HG03025 (cell line): Measurements from ENCODE around the gene QPCT.
"Not testable (repeated sequence)": the region's sequence is repeated elsewhere in the genome, so short reads cannot be mapped to it uniquely, and the experiment has no call there.

ENCODE experiments used
- ATAC-seq: cut with Tn5 transposase; IDR thresholded peaks from one replicate; pipeline ENCODE4 v1.9.1; 2021; ENCODE audit warnings: mild to moderate bottlenecking, moderate library complexity; ENCODE audit not compliant: unreplicated experiment, low FRiP score

The QPCT gene

DNA sequence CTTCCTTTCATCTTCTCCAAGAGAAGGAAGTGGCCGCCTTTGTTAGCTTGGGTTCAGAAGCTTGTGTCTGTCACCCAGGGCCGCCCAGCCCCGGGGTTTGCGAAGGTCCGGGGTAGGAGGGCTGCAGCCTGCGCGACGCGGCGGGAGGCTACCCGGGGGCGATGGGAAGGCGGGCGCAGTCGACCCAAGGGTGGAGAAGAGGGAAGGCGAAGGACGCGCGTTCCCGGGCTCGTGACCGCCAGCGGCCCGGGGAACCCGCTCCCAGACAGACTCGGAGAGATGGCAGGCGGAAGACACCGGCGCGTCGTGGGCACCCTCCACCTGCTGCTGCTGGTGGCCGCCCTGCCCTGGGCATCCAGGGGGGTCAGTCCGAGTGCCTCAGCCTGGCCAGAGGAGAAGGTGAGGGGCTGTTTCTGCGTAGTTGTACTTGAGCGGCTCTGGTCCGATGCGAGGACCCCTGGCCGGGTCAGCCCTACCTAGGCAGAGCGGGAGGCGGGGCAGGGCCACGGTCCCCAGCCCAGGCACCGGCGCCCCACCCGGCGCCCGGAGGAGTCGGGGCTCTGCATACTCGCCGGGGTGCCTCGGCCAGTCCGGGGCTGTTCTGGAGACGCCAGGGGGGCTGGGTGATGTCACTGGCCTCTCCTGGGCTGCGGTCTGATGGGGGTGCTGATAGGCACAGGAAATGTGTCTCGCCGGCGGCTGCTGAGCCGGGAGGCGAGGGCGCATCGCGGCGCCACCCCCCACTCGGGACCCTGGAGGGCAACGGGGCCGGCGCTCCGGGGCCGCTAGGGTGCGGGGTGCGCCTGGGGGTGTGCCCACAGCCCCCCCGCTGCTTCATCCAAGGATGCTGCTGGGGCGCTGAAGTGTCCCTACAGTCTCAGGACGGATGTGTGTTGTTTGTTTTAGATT lies at the start of gene QPCT:
Gene QPCT, plus strand, starts transcription at position 178 of the 909 bp plus-strand sequence. Its CDS starts 102 bp downstream, at position 280.
- no peak for ATAC-seq

DNA sequence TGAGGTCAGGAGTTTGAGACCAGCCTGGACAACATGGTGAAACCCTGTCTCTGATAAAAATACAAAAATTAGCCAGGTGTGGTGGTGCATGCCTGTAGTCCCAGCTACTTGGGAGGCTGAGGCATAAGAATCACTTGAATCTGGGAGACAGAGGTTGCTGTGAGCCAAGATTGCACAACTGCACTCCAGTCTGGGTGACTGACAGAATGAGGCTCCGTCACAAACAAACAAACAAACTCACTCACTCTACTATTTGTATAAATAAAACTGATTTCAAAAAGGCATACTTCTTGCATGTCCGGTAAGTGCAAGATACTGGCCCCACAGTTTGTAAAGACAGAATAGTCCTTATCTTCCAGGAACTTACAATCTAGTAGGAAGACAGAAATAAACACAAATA lies 49.6 kb upstream of the QPCT start:
- ATAC-seq: not testable (repeated sequence)

DNA sequence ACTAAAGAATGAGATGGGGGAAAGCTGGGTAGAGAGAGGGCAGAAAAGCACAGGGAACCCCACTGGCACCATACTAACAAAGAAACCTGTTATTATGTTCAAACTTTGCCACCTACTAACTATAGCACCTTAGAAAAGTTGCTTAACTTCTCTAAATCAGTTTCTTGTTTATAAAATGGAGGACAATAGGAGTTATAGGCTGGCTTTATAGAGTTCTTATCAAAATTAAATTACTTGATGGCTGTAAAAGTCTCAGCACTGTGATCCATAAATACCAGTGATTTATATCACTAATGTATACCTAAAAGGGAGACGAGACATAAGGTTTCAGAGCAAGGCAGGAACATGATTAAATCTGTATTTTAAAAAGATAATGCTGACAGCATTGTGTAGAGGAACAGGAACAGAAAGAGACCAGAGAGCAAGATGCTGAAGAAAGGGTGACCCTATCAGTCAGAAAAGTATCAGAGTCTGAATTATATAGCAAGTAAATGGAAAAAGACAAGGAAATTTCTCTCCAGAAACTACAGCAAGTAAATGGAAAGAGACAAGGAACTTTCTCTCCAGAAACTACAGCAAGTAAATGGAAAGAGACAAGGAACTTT lies 48.9 kb upstream of the QPCT start:
- ATAC-seq: no peak

DNA sequence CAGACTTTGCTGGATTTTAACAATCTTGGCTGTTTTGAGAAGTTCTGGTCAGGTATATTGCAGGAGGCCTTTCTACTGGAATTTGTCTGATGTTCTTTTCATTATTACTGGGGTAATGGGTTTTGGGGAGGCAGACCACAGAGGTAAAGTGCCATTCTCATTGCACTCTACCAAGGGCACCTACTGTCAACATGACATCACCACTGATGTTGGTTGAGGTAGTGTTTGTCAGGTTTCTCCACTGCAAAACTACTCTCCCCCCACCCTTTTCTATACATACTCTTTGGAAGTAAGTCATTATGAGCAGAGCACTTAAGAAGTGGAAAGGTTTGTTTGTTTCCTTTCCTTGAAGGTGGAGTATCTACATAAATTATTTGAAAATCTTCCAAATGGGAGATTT lies 46.8 kb upstream of the QPCT start:
- ATAC-seq: no peak

DNA sequence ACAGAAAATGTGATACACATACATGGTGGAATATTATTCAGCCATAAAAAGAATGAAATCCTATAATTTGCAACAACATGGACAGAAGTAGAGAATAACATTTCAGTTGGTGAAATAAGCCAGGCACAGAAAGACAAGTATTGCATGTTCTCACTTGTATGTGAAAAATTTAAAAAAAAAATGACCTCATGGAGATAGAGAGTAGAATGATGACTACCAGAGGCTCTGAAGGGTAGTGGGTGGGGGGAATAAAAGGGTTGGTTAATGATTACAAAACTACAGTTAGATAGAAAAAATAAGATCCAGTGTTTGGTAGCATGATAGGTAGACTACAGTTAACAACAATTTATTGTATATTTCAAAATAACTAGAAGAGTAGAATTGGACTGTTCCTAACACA lies 44.3 kb upstream of the QPCT start:
- ATAC-seq: no peak

DNA sequence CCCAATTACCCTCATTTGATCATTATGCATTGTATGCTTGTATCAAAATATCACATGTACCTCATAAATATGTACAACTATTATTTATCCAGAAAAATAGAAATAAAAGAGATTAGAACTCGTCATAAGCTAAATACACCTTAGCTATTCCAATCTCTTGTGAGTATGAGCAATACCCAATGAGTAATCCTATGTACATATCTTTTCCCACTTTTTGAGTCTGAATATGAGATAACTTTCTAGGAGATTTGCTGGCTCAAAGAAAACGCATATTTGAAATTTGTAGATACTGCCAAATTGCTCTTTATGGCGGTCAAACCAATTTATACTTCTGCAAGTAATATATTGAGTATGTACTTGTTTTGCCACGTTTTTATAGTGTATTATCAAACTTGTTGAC lies 43.9 kb upstream of the QPCT start:
- ATAC-seq: no peak

DNA sequence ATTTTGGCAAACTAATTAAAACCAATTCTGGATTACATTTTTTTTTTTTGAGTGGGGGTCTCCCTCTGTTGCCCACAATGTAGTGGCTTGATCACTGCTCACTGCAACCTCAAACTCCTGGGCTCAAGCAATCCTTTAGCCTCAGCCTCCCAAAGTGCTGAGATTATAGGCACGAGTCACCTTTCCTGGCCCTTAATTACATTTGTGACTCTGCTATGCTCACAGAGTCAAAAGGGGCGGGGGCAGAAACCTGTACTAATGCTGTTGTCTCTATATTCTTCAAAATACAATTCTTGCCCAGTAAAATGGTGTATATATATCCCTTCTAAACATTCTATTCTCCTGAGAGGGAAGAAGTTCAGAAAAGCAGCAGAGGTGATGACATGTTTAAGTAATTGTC lies 43.0 kb upstream of the QPCT start:
- ATAC-seq: no peak

DNA sequence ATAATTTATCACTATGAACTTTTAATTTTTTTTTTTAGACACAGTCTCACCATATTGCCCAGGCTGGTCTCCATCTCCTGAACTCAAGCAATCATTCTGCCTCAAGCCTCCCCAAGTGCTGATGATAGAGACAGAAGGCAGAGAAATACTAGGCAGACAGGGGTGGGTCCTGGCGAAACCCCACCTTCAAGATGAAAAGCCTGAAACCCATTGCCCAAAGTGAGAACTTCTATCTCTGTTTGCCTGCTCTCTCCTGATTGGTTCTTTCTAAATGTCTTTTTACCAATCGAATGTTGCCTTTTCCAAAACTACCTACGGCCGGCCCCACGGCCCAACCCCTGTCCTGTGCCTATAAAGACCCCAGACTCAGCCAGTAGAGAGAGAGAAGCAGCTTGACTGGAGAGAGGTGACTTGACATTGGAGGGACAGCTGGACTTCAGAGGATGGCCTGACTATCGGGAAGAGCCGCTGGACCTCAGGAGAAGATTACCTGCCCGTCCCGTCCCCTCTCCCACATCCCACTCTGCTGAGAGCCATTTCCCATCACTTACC lies 41.7 kb upstream of the QPCT start:
- ATAC-seq: no peak

DNA sequence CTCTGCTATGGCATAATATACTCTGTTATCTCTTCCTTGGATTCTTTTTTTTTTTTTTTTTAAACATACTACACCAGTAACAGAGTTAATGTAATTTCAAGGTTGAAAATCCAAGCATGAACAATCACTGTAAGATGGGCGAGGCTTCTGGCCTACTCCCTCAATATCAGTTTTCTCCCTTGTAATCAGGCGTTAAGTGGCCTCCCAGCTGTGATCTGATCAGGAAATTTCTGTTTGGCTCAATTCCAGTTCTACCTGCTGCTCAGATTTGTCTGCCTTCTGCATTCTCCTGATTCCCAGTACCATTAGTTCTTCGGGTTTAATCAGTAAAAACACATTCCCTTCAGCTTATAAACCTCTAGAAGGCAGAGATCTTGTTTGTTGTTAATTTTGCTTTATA lies 38.4 kb upstream of the QPCT start:
- no peak for ATAC-seq

DNA sequence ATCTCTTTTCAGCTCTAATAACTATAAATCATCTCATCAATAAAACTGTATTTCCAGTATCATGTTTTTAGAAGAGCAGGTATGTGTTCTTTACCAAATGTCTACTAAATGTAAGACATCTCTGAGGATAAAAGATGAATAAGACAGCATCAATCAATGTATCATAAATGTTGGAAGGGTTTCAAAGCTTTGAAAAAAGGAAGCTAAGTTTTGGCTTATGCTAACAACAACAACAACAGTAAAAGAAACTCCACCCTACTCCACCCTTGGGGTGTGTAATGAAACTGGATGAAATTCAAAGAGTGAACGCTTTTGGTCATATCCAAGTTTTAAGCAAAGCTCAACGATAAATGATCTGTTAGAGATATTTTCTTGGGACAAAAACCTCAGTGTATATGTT lies 36.9 kb upstream of the QPCT start:
- ATAC-seq: no peak

DNA sequence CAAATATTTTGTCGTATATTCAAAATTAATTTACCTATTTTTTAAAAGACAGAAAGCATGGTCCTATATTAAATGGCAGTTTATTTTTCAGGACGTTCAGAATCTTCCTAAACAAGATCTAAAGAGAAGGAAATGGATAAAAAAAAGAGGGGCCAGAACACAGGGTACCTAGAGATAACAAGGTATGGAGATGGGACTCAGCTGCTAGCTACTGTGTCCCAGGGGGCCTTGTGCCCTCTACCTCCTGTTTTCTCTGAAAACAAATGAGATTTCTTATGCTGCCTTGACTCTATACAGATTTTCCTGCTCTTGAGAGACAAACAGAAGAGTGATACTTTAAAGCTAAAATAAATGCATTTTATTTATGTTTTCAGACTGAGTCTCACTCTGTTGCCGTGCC lies 29.1 kb upstream of the QPCT start:
- ATAC-seq: no peak

DNA sequence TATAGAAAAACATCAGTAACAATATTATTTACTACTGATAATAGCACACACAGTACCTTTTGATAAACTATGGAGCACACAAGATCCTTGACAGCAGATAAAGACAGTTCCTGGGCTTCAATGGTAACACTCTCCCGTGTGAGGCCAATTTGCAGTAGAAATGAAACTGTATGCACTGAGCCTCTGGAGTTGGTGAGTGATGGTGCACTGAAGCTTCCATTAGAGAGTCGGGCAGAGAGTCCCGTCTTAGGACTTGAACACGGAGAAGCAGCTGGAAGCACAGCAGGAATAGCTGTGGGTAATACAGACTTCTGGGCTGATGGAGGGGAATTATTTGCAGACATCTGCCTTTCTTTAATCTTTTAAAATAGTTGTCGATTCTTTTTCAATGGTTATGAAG lies 28.2 kb upstream of the QPCT start:
- ATAC-seq: no peak

DNA sequence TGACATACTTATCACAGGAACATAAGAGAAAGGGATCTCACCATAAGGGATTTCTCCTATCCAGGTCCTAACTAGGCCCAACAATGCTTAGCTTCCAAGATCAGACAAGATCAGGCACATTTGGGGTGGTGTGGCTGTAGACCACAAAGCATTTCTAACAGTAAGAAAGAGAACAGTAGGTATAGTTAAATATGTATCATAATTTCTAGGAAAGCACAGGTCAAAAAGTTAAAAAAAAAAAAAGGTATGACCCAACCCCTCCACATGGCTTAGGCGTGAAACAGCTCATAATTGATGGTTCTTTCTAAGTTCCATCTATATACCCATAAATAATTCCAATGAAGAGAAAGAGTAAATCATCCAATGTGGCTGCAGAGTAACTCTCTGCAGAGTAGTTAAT lies 26.7 kb upstream of the QPCT start:
- ATAC-seq: no peak

DNA sequence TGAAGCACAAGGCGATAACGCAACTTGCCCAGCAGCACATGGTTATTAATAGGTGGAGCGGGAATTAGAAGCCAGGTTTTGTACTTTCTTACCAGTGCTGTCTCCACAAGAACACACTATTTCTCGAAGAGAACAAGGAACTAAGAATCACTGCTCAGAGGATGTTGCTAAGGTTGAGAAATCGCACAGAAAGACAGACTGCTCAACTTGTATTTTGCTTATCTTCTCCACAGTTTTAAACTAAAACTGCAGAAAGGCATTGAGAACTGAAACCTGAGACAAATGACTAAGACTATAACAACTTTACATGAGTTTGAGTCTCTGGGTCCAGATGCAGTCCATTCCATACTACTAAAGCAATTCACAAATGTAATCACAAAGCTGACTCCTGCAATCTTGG lies 26.0 kb upstream of the QPCT start:
- peak; percentile 76 for ATAC-seq

DNA sequence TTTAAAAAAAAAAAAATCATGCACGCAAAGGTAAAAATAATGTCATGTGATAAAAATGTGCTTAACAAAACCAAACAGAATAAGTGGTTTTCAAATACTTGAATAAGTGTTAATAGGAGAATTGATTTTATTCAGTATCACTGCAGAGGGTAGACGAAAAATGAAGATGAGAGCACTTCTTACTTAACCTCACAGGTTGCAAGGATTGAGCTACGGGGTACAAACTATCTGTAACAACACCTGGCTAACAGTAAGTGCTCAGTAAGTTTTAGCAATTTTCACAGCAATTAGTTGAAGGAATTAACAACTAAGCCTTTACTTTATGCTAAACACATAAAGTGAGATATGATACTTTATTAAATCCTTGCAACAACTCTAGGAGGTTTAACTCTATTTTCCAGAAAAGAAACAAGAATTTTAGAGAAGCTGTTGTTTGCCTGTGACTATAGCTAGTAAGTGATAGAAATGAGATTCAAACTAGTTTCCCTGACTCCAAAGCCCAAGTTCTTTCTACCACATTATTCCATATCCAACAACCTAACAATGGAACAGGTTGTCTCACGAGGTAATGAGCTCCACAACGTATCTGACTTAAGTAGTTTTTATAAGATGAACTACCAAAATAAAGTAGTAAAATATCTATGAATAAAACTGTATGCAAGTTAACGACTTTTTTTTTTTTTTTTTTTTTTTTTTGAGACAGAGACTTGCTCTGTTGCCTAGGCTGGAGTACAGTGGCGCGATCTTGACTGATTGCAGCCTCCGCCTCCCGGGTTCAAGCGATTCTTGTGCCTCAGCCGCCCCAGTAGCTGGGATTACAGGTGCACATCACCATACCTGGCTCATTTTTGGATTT lies 24.4 kb upstream of the QPCT start:
- ATAC-seq: no peak

DNA sequence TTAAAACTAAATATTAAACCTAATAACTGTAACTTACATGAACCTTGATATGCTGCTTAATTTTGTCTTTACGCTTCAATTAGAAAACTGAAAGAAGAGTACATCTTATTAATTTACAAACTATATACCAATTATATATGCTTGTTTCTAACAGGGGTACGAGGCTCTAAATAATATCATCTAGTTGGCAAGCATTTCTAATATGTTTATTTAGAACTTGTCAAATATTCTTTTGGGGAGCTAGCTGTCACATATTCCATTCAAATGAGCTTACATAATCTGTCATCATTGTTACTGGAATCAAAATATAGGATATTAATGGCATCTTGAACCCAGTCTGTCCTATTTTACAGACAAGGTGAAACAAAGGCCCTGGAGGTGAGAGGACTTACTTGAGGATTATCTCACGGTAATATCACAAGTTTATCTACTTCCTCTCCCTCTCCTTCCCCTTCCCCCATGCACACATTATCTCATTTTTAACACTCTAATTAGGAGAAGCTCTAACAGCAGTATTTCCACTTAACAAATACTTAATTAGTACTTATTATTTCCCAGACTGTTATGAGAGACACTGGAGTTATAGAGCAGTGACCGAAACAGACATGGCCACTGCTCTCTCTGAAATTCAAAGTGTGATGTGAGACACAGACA lies 23.3 kb upstream of the QPCT start:
- ATAC-seq: no peak

DNA sequence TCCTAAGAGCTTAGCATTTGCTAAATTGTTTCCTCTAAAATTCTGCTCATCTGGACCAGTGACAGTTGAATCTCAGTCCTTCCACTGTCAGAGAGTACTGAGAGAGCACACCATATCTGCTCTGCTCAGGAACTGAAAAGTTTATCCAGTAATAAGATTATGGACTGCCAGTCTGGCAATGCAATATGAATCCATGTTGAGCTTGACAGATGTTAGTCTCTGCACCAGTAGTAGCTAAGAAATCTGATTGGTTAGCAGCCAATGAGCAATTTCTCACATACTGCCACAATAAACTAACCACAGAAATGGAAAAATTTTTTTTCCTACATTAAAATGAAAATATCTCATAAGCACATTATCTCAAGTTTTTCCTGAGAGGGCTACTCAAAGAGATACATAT lies 22.1 kb upstream of the QPCT start:
- no peak for ATAC-seq

DNA sequence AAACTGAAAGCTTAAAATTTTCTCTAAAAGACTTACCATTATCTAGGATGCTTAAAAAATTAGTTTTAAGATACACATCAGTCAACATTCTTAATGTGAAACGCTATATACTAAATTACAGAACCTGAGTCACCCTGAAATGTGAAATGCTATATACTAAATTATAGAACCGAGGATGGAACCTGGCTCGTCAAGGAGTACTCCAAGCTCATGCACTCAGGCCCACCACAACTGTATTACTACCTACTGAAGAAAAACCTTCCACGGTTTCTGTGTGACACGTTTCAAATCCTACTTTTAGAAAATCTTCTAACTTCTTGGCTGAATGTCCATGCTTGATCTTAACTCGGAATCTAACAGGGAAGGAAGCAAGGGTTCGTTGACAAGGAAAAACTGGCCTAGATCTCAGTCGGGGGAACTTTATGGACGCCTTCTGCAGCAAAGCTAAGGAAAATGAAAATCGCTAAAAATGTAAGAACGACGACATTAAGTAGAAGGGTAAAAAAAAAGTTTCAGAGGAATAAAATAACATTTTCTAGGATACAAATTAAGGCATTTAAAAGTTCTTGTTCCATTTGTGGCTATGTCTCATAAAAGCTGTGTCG lies 21.2 kb upstream of the QPCT start:
- ATAC-seq: no peak

DNA sequence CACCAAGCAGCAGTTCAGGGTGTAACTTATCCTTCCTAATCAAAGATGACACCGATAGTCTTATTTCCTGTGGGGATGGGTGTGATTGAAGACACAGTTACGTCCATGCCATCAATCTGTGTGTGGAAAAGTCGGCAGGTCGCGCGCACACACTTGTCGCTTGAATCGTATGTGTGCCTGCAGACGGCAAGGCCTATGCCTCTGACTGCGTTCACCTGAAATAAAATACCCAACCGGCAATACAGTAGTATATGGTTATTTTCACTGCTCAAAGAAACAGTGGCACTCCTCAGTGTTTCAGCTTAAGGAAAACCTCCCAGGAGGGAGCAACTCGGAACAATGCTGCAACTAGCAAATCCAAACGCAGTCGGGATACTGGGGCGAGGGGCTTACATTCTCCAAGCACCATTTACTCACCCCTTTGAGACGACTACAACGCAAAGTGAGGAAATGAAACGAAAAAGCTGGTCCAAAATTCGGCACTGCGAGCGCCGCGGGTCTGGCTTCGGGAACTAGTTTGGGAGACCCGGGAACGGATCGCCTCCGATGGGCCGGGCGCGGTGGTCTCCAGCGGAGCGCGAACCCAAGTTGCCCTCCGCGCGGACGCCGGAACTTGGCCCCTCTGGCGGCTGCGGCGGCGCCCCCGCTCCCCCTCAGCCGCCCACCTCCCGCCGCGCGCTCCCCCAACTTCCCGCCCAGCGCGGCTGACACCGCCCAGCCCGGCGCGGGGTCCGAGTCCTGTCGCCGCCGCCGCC lies 20.5 kb upstream of the QPCT start:
- ATAC-seq: peak; percentile 21

DNA sequence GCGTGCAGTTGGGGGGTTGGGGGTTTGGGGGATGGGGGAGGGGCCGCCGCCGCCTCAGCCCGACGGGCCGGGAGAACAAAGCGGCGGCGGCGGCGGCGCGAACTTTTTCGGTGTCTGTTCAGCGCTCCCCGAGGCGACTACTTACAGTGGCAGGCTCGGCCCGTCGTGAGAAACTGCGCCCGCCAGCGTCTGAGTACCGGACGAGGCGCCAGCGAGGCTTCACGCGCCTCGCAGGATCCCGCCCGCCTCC lies 20.0 kb upstream of the QPCT start:
- no peak for ATAC-seq
